Measurements from ENCODE around the gene MYH10.

The MYH10 gene

DNA sequence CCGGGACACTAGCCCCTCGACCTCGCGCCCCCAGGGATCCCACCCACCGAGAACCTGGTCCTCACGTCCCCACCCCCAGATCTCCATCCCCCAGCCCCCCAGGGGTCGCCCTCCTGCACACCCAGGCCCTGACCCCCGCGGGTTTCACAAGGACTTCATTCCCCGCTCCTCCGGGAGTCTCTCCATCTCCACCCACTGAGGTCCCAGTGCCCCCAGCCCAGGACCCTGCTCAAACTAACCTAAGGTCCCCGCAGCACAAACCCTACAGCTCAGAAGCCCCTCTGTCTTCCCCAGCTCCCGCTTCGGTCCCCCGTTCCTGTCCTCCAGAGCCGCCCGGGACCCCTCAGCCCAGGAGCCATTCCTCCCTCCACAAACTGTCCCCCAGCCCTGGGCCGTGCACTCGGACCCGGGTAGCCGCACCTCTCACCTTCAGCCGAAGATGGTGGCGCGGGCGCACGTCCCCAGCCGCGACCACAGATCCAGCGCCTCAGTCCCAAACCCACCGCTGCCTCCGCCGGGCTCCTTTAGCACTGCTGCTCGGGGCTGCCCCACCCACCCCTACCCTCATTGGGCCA is at the start of gene MYH10:
MYH10 (minus strand) TSS at position 499 of the 575 bp plus-strand sequence. CDS start 7,479 bp downstream, outside the sequence.
- H3K27ac ChIP-seq (ENCODE audit: poor library complexity, severe bottlenecking), result peak within 1 kb of the TSS; percentile 36

DNA sequence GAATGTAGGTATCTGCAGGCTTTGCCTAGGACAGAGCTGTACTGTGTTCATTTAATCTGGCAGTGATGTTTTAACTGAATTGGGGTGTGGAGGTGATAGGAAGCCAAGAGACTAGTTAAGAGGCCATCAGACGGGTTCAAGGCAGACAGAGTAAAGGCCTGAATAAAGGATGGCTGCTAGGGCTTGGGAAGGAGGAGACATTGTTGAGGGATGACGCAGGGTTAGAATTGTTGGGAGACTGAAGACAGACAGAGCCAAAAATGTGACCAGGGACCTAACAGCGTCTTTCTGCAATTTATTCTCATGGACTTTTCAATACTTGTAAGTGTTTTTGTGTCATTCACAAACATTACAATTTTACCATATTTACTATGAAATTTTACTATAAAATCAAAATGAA is 48.6 kb upstream of the MYH10 start:
- H3K27me3 ChIP-seq (ENCODE audit: insufficient read depth, poor library complexity, severe bottlenecking), result peaks cover 3% of the 10 kb centered on the region
- H3K27ac ChIP-seq (ENCODE audit: poor library complexity, severe bottlenecking), result no peak overlapping the region
- no peaks in the 10 kb centered on the region for H3K4me1 ChIP-seq (ENCODE audit: insufficient read depth, poor library complexity, severe bottlenecking)
- ATAC-seq (ENCODE audit: low read depth) (no peak), DNase-seq (ENCODE audit: low spot score) (no peak)
- no peak overlapping the region for H3K4me3 ChIP-seq (ENCODE audit: severe bottlenecking)
- H3K36me3 ChIP-seq (ENCODE audit: low read depth), result no peaks in the 10 kb centered on the region
- no peaks in the 10 kb centered on the region for H3K9me3 ChIP-seq (ENCODE audit: severe bottlenecking)
- TF ChIP-seq, protein P1, sequence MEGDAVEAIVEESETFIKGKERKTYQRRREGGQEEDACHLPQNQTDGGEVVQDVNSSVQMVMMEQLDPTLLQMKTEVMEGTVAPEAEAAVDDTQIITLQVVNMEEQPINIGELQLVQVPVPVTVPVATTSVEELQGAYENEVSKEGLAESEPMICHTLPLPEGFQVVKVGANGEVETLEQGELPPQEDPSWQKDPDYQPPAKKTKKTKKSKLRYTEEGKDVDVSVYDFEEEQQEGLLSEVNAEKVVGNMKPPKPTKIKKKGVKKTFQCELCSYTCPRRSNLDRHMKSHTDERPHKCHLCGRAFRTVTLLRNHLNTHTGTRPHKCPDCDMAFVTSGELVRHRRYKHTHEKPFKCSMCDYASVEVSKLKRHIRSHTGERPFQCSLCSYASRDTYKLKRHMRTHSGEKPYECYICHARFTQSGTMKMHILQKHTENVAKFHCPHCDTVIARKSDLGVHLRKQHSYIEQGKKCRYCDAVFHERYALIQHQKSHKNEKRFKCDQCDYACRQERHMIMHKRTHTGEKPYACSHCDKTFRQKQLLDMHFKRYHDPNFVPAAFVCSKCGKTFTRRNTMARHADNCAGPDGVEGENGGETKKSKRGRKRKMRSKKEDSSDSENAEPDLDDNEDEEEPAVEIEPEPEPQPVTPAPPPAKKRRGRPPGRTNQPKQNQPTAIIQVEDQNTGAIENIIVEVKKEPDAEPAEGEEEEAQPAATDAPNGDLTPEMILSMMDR (IDR thresholded peaks at IDR 0.05; ENCODE audit: poor library complexity, severe bottlenecking), result no peak

More for the DNA sequence above, at the start of gene MYH10:
- Histone ChIP-seq H3K27me3 (ENCODE audit: insufficient read depth, poor library complexity, severe bottlenecking) (no peaks in the 10 kb centered on the region), H3K4me1 (ENCODE audit: insufficient read depth, poor library complexity, severe bottlenecking) (no peaks in the 10 kb centered on the region), H3K4me3 (ENCODE audit: severe bottlenecking) (peak within 1 kb of the TSS; percentile 90), H3K36me3 (ENCODE audit: low read depth) (no peaks in the 10 kb centered on the region), H3K9me3 (ENCODE audit: severe bottlenecking) (no peaks in the 10 kb centered on the region)
- DNase-seq (ENCODE audit: low spot score) (no peak), ATAC-seq (ENCODE audit: low read depth) (no peak)
- TF ChIP-seq, protein P1 (IDR thresholded peaks at IDR 0.05; ENCODE audit: poor library complexity, severe bottlenecking), result no peak

DNA sequence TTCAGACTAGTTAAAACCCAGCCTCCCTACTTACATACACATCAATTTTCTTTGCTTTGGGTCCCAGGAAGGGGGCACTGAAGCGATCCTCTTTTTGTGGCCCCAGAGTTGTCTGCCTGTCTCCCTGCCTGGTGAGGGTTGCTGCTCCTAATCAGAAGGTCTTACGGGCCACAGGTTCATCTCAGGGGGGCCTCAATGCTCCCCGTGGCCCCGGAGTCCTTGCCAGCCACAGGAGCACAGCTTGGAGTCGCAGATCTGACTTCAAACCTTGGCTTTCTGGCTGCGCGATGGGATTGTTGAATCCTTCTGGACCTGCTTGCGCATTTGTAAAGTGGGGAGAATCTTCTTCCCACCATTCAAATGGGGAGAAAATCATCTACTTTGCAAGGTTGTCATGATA is 44.8 kb upstream of the MYH10 start:
- ATAC-seq (ENCODE audit: low read depth) (no peak), DNase-seq (ENCODE audit: low spot score) (no peak)
- TF ChIP-seq, protein P1 (IDR thresholded peaks at IDR 0.05; ENCODE audit: poor library complexity, severe bottlenecking), result no peak
- Histone ChIP-seq H3K4me1 (ENCODE audit: insufficient read depth, poor library complexity, severe bottlenecking) (no peaks in the 10 kb centered on the region), H3K27ac (ENCODE audit: poor library complexity, severe bottlenecking) (no peak overlapping the region), H3K9me3 (ENCODE audit: severe bottlenecking) (no peaks in the 10 kb centered on the region), H3K27me3 (ENCODE audit: insufficient read depth, poor library complexity, severe bottlenecking) (peaks cover 3% of the 10 kb centered on the region), H3K4me3 (ENCODE audit: severe bottlenecking) (no peak overlapping the region), H3K36me3 (ENCODE audit: low read depth) (no peaks in the 10 kb centered on the region)

DNA sequence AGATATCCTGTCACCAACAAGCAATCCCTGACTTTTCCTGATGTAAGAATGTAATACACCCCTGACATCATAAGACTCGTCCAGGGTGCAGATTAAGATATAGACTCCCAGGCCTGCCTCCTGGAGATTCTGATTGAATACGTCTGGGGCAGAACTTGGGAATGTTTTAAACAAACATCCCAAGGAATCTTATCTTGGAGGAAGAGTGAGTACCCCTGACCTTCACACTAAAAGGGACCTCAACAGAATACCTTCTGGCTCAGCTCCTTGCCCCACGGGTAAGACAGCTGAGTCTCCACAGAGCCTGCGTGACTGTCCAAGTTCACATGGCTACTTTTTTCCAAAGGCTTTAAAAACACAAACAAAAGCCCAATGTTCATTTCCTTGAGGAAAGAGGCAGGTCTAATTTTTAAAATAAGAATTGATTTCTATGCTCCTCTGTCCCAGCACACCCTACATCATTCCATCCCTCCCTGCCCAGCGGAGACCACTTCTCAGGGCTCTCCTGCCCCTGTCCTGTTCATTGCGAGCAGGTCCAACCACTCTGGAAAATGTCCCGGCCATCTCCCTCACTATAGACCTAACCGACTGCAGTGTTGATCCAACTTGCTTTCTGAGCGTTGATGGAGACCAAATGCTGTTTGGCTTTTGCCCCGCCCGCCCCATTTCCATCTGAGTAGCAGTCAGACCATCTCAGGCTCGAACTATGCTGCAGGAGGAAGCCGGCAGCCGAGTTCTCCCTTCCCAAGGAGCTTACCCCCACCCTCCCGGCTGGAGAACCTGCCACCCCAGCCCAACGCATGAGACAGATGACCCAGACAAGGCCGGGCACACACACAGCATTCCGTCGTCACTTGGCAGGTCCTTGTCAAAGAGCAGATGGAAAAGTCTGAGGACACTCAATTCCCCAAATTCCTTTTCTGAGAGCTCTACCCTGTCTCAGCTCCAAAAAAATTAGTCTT is 44.1 kb upstream of the MYH10 start:
- TF ChIP-seq, protein P1 (IDR thresholded peaks at IDR 0.05; ENCODE audit: poor library complexity, severe bottlenecking), result no peak
- Histone ChIP-seq H3K4me3 (ENCODE audit: severe bottlenecking) (no peak overlapping the region), H3K27ac (ENCODE audit: poor library complexity, severe bottlenecking) (no peak overlapping the region), H3K4me1 (ENCODE audit: insufficient read depth, poor library complexity, severe bottlenecking) (no peaks in the 10 kb centered on the region), H3K27me3 (ENCODE audit: insufficient read depth, poor library complexity, severe bottlenecking) (peaks cover 3% of the 10 kb centered on the region), H3K36me3 (ENCODE audit: low read depth) (no peaks in the 10 kb centered on the region), H3K9me3 (ENCODE audit: severe bottlenecking) (no peaks in the 10 kb centered on the region)
- ATAC-seq (ENCODE audit: low read depth) (no peak), DNase-seq (ENCODE audit: low spot score) (no peak)

Data from RWPE2 (cell line).